Testis (tissue), 2 donors: Measurements from ENCODE around the gene PSME2.

Experiments used
- POLR2A ChIP-seq: fragments of 450-650 bp; IDR thresholded peaks from one replicate; pipeline ENCODE4 v1.6.1; 2017; ENCODE audit warnings: antibody characterized with exemption, mild to moderate bottlenecking, moderate library complexity
- TF ChIP-seq, protein P1 (sequence below), 3 experiments: fragments of 450-650 bp in 2 of 3; fragments of 200-600 bp in 1 of 3; sonication (generic) in 1 of 3; IDR thresholded peaks; one replicate each; pipeline ENCODE4 v1.5.1; 2016 to 2019; ENCODE audit warnings: antibody characterized with exemption in 3 of 3, mild to moderate bottlenecking in 2 of 3, moderate library complexity in 1 of 3

DNA sequence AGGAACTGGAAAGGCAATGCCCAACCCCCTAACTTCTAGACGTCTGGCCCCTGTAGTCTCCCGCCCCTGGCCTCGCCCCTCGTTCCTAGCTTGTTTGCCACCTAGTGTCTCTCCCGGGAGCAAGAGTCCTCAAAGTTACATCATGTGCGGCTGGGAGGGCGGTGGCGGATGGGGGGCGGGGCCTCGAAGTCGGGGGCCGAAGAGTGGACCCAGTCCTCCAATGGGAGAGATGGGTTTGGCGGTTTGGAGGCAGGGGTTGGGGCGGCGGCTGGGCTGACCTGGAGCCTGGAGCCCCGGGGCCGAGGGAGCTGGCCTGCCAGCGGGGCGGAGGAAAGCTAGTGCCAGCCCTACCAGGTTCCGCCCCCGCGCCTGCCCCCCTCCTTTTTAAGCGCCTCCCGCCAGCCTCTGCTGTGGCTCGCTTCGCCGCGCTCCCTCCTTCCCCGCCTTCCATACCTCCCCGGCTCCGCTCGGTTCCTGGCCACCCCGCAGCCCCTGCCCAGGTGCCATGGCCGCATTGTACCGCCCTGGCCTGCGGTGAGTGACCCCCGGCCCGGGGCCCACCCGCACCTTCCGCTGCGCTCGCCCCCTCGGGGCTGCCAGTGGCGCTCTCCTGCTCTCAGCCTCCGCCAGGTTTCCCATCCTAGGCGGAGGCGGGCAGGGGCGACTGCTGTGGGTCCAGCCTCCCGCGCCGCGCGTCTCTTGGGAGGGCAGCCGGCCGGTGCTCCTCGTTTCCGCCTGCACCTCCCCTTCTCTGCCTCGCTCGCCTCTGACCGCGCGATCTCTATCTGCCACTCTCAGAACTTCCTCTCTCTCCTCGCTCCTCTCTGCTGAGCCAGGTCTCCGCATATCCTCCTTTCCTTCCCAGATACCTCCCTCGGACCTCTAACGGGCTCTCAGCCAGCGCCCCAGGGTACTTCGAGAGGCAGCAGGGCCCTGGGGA lies 52.2 kb downstream of the PSME2 start, which contains the start of gene PCK2:
- TF ChIP-seq, protein P1, sequence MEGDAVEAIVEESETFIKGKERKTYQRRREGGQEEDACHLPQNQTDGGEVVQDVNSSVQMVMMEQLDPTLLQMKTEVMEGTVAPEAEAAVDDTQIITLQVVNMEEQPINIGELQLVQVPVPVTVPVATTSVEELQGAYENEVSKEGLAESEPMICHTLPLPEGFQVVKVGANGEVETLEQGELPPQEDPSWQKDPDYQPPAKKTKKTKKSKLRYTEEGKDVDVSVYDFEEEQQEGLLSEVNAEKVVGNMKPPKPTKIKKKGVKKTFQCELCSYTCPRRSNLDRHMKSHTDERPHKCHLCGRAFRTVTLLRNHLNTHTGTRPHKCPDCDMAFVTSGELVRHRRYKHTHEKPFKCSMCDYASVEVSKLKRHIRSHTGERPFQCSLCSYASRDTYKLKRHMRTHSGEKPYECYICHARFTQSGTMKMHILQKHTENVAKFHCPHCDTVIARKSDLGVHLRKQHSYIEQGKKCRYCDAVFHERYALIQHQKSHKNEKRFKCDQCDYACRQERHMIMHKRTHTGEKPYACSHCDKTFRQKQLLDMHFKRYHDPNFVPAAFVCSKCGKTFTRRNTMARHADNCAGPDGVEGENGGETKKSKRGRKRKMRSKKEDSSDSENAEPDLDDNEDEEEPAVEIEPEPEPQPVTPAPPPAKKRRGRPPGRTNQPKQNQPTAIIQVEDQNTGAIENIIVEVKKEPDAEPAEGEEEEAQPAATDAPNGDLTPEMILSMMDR (IDR thresholded peaks at IDR 0.05), result no peak
- no peak for TF ChIP-seq POLR2A
